CD4-positive, alpha-beta T cell (primary cell): ENCODE measurements around the gene LONRF3. TPM values are rescaled to one million over a fixed set of nuclear protein-coding genes. Genes with fewer than 3 reads are reported as not detected.
"Not testable (repeated sequence)": the region's sequence is repeated elsewhere in the genome, so short reads cannot be mapped to it uniquely, and the experiment has no call there.

Experiments
- ATAC-seq: fragments of 200-7000 bp; cut with Tn5 transposase; one replicate; pipeline ENCODE4 v1.10.0; 2022; ENCODE audit warnings: mild to moderate bottlenecking; ENCODE audit not compliant: poor library complexity
- CTCF ChIA-PET: fragments of 350-600 bp; sonication (Branson Sonifier 250); formaldehyde crosslinking; loops from one replicate; lab custom pipeline; 2021; ENCODE audit warnings: antibody characterized with exemption, inconsistent platforms; lab: Charles Lee
- POLR2A ChIA-PET: fragments of 350-600 bp; sonication (Branson Sonifier 250); formaldehyde crosslinking; loops from one replicate; lab custom pipeline; 2021; ENCODE audit warnings: antibody characterized with exemption, inconsistent platforms; lab: Charles Lee
- DNase-seq, 14 experiments: peaks; one replicate each; pipeline ENCODE4 v3.0.0-alpha.2; 2013 to 2020; ENCODE audit warnings: mixed read lengths in 2 of 14
- H3K27ac ChIP-seq, 2 donors: one replicate each; pipeline versions ENCODE4 v1.5.1 to v1.7.0; 2013; ENCODE audit warnings: low read length in 2 of 2, low read depth in 1 of 2, mild to moderate bottlenecking in 1 of 2
- H3K27me3 ChIP-seq, 2 experiments: 1 replicate in 1 of 2; 2 replicates in 1 of 2; pipeline versions ENCODE4 v1.6.1 to v1.7.0; 2013; ENCODE audit warnings: low read length in 2 of 2, control low read depth in 1 of 2, mild to moderate bottlenecking in 1 of 2, moderate library complexity in 1 of 2; ENCODE audit not compliant: insufficient read depth in 2 of 2, control insufficient read depth in 1 of 2
- H3K36me3 ChIP-seq: one replicate; pipeline ENCODE4 v1.6.1; 2013; ENCODE audit warnings: low read length, control low read depth; ENCODE audit not compliant: insufficient read depth
- H3K4me1 ChIP-seq: one replicate; pipeline ENCODE4 v1.6.1; 2013; ENCODE audit warnings: low read length, control low read depth; ENCODE audit not compliant: insufficient read depth
- H3K4me3 ChIP-seq: one replicate; pipeline ENCODE4 v1.5.1; 2013; ENCODE audit warnings: mild to moderate bottlenecking, low read length, moderate library complexity
- H3K9me3 ChIP-seq, 2 experiments: 1 replicate in 1 of 2; 2 replicates in 1 of 2; pipeline versions ENCODE4 v1.6.1 to v1.7.0; 2013; ENCODE audit warnings: low read length in 2 of 2, mild to moderate bottlenecking in 2 of 2, control low read depth in 1 of 2, moderate library complexity in 1 of 2; ENCODE audit not compliant: control insufficient read depth in 1 of 2, insufficient read depth in 1 of 2
- H3K27ac Mint-ChIP-seq: one replicate; pipeline ENCODE4 v1.8.0; 2020; ENCODE audit warnings: mixed read lengths
- H3K27me3 Mint-ChIP-seq: one replicate; pipeline ENCODE4 v1.8.0; 2021; ENCODE audit warnings: mixed read lengths
- H3K36me3 Mint-ChIP-seq: one replicate; pipeline ENCODE4 v1.8.0; 2021; ENCODE audit warnings: low read depth, mixed read lengths
- H3K4me1 Mint-ChIP-seq: one replicate; pipeline ENCODE4 v1.8.0; 2021; ENCODE audit warnings: low read depth, mixed read lengths
- H3K4me3 Mint-ChIP-seq: one replicate; pipeline ENCODE4 v1.8.0; 2020; ENCODE audit warnings: mild to moderate bottlenecking, mixed read lengths
- H3K9me3 Mint-ChIP-seq: one replicate; pipeline ENCODE4 v1.8.0; 2020; ENCODE audit warnings: mixed read lengths
- intact Hi-C, 2 experiments: fragments of 100-400 bp; cut with DNase I in 1 of 2; cut with micrococcal nuclease in 1 of 2; formaldehyde crosslinking; loops; one replicate each; pipeline versions ENCODE4 v1.15.1 to v1.9.0; 2023 to 2025; cut with DNase I, micrococcal nuclease
- total RNA-seq, 174 experiments: library from RNA in 2 of 174; stranded (reverse) in 2 of 174; gene quantifications; one replicate each; pipeline ENCODE4 v1.2.3 and lab custom pipeline; 2021 to 2026
- TF ChIP-seq, protein P1 (sequence below): fragments of 200-600 bp; IDR thresholded peaks from one replicate; pipeline ENCODE4 v1.8.0; 2022; ENCODE audit warnings: antibody characterized with exemption, mild to moderate bottlenecking

Gene LONRF3
- total RNA-seq, 2 experiments from 2014 or later, result 4.9 to 5.5 TPM

DNA sequence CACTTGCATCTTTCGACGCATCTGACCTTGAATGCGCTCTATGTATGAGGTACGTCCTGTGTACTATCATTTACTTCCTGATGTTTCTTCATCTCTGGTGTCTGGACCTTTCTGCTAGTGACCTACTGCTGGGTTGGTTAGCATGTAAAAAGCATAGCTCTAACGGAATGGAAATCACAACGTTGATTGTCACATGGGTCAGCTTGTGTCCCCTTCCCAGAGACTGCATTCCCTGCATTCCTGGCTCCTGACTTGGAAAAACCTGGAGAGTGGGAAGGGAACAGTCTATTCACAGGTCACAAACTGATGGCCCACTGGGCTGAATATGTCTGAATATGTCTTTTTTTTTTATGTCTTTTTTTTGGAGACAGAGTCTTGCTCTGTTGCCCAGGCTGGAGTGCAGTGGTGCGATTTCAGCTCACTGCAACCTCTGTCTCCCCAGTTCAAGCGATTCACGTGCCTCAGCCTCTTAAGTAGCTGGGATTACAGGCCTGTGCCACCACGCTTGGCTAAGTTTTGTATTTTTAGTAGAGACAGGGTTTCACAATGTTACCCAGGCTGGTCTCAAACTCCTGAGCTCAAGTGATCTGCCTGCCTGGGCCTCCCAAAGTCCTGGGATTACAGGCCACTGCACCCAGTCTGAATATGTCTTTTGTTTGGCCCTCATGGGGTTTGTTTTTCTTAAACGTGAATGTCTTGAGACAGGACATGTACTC, 16.3 kb downstream of the LONRF3 start:
- no peak overlapping the region for H3K4me3 ChIP-seq
- Mint-ChIP-seq H3K27me3 (no peaks in the 10 kb centered on the region), H3K4me1 (peaks cover 31% of the 10 kb centered on the region), H3K27ac (peak overlapping the region; percentile 7), H3K36me3 (peaks cover 25% of the 10 kb centered on the region), H3K4me3 (no peak overlapping the region), H3K9me3 (peaks cover 4% of the 10 kb centered on the region)
- H3K36me3 ChIP-seq, result peaks cover 5% of the 10 kb centered on the region
- H3K27me3 ChIP-seq, result no peaks in the 10 kb centered on the region
- TF ChIP-seq, protein P1, sequence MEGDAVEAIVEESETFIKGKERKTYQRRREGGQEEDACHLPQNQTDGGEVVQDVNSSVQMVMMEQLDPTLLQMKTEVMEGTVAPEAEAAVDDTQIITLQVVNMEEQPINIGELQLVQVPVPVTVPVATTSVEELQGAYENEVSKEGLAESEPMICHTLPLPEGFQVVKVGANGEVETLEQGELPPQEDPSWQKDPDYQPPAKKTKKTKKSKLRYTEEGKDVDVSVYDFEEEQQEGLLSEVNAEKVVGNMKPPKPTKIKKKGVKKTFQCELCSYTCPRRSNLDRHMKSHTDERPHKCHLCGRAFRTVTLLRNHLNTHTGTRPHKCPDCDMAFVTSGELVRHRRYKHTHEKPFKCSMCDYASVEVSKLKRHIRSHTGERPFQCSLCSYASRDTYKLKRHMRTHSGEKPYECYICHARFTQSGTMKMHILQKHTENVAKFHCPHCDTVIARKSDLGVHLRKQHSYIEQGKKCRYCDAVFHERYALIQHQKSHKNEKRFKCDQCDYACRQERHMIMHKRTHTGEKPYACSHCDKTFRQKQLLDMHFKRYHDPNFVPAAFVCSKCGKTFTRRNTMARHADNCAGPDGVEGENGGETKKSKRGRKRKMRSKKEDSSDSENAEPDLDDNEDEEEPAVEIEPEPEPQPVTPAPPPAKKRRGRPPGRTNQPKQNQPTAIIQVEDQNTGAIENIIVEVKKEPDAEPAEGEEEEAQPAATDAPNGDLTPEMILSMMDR, result no peak
- ChIA-PET CTCF (no interaction called here), POLR2A (interaction anchor here (3.6 kb wide), 1 partner anchor 15 kb away, joined by 21 read pairs; the partner anchor contains the start of gene LONRF3)
- no peak for DNase-seq
- peaks cover 11% of the 10 kb centered on the region for H3K4me1 ChIP-seq
- no peak for ATAC-seq
- H3K9me3 ChIP-seq, result no peaks in the 10 kb centered on the region
- H3K27ac ChIP-seq, result no peak overlapping the region
- intact Hi-C loops, result no loop called here

DNA sequence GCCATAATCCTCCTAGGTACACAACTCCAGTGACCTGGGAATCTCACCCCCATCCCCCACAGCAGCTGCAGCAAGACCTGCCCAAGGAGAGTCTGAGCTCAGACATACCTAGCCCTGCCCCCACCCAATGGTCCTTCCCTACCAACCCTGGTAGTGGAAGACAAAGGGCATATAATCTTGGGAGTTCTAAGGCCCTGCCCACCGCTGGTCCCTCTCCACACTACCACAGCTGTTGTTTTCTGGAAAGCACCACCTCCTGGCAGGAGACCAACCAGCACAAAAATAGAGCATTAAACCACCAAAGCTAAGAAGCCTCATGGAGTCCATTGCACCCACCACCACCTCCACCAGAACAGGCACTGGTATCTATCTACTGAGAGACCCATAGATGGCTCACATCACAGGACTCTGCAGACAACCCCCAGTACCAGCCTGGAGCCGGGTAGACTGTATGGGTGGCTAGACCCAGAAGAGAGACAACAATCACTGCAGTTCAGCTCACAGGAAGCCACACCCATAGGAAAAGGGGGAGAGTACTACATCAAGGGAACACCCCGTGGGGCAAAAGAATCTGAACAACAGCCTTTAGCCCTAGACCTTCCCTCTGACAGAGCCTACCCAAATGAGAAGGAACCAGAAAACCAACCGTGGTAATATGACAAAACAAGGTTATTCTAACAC, 18.2 kb downstream of the LONRF3 start:
- H3K9me3 Mint-ChIP-seq, CTCF ChIA-PET, H3K4me3 ChIP-seq, intact Hi-C loops, H3K27me3 Mint-ChIP-seq, H3K36me3 ChIP-seq, H3K27ac ChIP-seq, H3K27me3 ChIP-seq, H3K9me3 ChIP-seq: not testable (repeated sequence)
- H3K4me1 ChIP-seq, result peaks cover 11% of the 10 kb centered on the region
- DNase-seq, result peak in 12 of 14 experiments; percentile 9 to 48 (median 26)
- Mint-ChIP-seq H3K36me3 (peaks cover 25% of the 10 kb centered on the region), H3K27ac (peak overlapping the region; percentile 81), H3K4me3 (peak overlapping the region; percentile 46), H3K4me1 (peaks cover 31% of the 10 kb centered on the region)
- peak; percentile 68 for ATAC-seq
- POLR2A ChIA-PET, result interaction anchor here (0.8 to 3.6 kb wide), 3 partner anchors 12 to 17 kb away, joined by 3 to 21 read pairs (median 4); partner anchors contain the start of gene LONRF3

DNA sequence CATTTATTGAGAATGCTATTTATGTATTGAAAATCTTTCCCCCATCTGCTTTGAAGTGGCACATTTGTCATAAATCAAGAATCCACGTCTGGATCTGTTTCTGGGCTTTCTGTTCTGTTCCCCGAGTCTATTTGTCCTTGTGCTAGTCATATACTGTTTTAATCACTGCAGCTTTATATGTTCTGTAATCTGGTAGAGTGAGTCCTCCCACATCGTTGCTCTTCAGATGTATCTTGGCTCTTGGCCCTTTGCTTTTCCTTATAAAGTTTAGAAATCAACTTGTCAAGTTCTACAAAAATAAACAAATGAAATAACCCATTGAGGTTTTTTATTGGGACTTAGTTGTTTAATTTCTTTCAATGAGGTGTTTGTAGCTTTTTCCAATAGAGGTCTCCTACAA, 29.0 kb downstream of the LONRF3 start:
- Histone ChIP-seq H3K36me3 (no peaks in the 10 kb centered on the region), H3K27me3 (no peaks in the 10 kb centered on the region), H3K9me3 (no peaks in the 10 kb centered on the region), H3K27ac (no peak overlapping the region), H3K4me1 (no peaks in the 10 kb centered on the region), H3K4me3 (no peak overlapping the region)
- Mint-ChIP-seq H3K36me3 (no peaks in the 10 kb centered on the region), H3K27me3 (no peaks in the 10 kb centered on the region), H3K4me1 (peaks cover 24% of the 10 kb centered on the region), H3K9me3 (no peaks in the 10 kb centered on the region), H3K4me3 (no peak overlapping the region), H3K27ac (no peak overlapping the region)
- intact Hi-C loops, result no loop called here
- DNase-seq (no peak), ATAC-seq (no peak)
- ChIA-PET POLR2A (no interaction called here), CTCF (no interaction called here)
- TF ChIP-seq, protein P1, result no peak
